AG04450 (cell line): ENCODE data around the gene POC1B. TPM values are rescaled to one million over a fixed set of nuclear protein-coding genes. Genes with fewer than 3 reads are reported as not detected.

ENCODE experiments used
- CTCF ChIA-PET: fragments of 300-600, 350-600 bp; formaldehyde crosslinking; extraction: SDS; loops from one replicate; lab custom pipeline; 2022; ENCODE audit warnings: antibody characterized with exemption, inconsistent platforms; lab: Charles Lee
- POLR2A ChIA-PET: fragments of 350-600 bp; formaldehyde crosslinking; extraction: SDS; loops from one replicate; lab custom pipeline; 2021; ENCODE audit warnings: antibody characterized with exemption, inconsistent platforms; lab: Yijun Ruan, JAX
- DNase-seq: peaks from one replicate; pipeline ENCODE4 v3.0.0-alpha.2; 2011; ENCODE audit warnings: low read depth, low spot score
- H3K27ac ChIP-seq: one replicate; pipeline ENCODE4 v1.5.1; 2012; ENCODE audit warnings: low read depth, low read length, control low read depth
- H3K27me3 ChIP-seq: one replicate; pipeline ENCODE4 v1.6.0; 2012; ENCODE audit warnings: low read length; ENCODE audit not compliant: control insufficient read depth, insufficient read depth
- H3K4me3 ChIP-seq: 2 replicates; pipeline ENCODE4 v1.5.1; 2011; ENCODE audit warnings: mild to moderate bottlenecking, low read depth, low read length, control low read depth
- H3K9me3 ChIP-seq: 2 replicates; pipeline ENCODE4 v1.5.1; 2012; ENCODE audit warnings: low read length; ENCODE audit not compliant: control insufficient read depth, insufficient read depth
- polyA plus RNA-seq: library from polyadenylated mRNA; depleted of rRNA; stranded (reverse); fragments of >200 nt; gene quantifications from 2 replicates; pipeline ENCODE4 v1.2.3, GENCODE V29; 2011
- TF ChIP-seq, protein P1 (sequence below): IDR thresholded peaks from 2 replicates; pipeline ENCODE4 v1.5.1; 2011; ENCODE audit warnings: low read depth, low read length, control low read depth, inconsistent platforms

POC1B gene
- polyA plus RNA-seq, 1 experiment: 11.9 TPM

DNA sequence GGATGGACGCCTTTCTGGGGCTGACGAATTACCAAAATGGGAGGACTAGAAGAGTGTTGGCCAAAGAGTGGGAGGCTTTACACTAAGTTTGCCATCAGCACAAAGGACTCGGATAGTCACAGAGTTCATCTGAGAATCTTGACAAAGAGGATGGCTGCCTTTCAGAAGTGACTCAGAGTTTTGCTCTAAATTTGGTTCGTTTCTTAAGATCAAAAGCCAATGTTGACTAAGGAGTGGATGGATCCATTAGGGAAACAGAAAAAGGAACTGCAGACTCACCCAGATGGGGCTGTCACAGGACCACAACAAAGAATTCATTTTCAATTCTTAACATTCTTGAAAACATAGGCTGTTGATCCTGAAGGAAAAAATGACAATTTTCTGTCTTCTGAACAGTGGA is 92.2 kb downstream of the POC1B start:
- Histone ChIP-seq H3K27ac (no peak overlapping the region), H3K27me3 (no peaks in the 10 kb centered on the region), H3K9me3 (no peaks in the 10 kb centered on the region; the same call in 1 of the 2 replicates), H3K4me3 (no peak overlapping the region)
- TF ChIP-seq, protein P1, sequence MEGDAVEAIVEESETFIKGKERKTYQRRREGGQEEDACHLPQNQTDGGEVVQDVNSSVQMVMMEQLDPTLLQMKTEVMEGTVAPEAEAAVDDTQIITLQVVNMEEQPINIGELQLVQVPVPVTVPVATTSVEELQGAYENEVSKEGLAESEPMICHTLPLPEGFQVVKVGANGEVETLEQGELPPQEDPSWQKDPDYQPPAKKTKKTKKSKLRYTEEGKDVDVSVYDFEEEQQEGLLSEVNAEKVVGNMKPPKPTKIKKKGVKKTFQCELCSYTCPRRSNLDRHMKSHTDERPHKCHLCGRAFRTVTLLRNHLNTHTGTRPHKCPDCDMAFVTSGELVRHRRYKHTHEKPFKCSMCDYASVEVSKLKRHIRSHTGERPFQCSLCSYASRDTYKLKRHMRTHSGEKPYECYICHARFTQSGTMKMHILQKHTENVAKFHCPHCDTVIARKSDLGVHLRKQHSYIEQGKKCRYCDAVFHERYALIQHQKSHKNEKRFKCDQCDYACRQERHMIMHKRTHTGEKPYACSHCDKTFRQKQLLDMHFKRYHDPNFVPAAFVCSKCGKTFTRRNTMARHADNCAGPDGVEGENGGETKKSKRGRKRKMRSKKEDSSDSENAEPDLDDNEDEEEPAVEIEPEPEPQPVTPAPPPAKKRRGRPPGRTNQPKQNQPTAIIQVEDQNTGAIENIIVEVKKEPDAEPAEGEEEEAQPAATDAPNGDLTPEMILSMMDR: no peak
- no peak for DNase-seq
- ChIA-PET CTCF (no interaction called here), POLR2A (no interaction called here)

DNA sequence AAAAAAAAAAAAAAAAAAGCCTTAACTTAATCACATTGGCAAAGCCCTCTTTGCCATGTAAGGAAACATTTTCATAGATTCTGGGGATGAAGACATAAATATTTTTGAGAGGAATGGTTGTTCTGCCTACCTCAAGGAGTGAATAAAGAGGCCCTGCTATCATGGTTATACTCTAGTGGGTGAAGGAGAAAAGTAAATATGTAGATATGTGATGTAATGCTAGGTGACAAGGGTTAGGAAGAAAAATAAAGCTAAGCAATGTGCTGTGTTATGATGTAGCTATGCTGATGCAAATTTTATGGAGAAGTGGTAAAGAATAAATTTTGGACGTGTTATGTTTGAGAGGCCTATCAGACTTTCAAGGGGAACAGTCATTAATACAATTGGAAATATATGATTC is 93.5 kb downstream of the POC1B start:
- H3K4me3 ChIP-seq: no peak overlapping the region
- CTCF ChIA-PET: no interaction called here
- POLR2A ChIA-PET: no interaction called here
- TF ChIP-seq, protein P1: no peak
- H3K9me3 ChIP-seq: no peaks in the 10 kb centered on the region
- DNase-seq: no peak
- no peak overlapping the region for H3K27ac ChIP-seq
- H3K27me3 ChIP-seq: no peaks in the 10 kb centered on the region

DNA sequence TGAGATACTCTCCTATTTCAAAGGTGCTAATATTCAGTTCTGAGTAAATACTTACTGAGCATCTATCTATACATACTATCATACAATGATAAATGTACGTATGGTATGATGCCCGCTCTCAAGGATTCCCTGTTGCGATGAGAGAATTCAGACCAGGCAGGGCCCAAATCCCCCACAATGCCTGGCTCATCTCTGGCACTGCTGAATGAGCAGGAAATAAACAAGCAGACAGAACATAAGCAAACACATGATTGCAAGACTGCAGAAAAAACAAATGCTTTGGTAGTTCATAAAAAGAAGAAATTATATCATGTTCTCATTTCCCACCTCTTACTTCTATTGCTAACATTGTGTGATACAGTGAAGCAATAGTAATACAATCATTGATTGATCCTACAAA is 96.3 kb downstream of the POC1B start:
- POLR2A ChIA-PET: no interaction called here
- H3K27ac ChIP-seq: no peak overlapping the region
- H3K9me3 ChIP-seq: no peaks in the 10 kb centered on the region
- DNase-seq: no peak
- CTCF ChIA-PET: interaction anchor here (1.2 kb wide), 1 partner anchor 11 kb away, joined by 4 read pairs; no protein-coding TSS in a partner anchor
- TF ChIP-seq, protein P1: no peak
- no peak overlapping the region for H3K4me3 ChIP-seq
- H3K27me3 ChIP-seq: no peaks in the 10 kb centered on the region

DNA sequence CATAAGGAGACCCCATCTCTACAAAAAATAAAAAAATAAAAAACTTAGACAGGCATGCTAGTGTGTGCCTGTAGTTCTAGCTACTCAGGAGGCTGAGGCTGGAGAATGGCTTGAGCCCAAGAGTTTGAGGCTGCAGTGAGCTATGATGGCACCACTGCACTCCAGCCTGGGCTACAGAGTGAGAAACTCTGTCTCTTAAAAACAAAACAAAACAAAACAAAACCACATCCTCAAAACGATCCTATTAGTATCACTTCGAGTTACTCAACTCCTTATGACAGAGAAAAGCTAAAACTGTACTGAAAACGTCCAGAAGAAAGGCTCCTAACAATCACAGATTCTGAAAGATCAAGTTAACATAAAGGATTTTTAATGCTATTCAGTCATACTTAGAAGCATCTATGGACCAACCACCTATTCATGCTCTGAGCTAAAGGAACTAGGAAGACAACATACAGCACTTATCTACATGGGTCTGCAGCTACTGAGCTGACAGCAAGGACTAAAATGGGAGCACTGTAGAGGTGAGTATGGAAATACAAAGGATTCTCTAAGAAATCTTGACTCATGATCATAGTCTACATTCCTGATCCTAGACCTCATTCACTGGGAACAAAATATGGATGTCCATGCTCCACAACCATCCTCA is 98.2 kb downstream of the POC1B start:
- no peak for DNase-seq
- POLR2A ChIA-PET: no interaction called here

DNA sequence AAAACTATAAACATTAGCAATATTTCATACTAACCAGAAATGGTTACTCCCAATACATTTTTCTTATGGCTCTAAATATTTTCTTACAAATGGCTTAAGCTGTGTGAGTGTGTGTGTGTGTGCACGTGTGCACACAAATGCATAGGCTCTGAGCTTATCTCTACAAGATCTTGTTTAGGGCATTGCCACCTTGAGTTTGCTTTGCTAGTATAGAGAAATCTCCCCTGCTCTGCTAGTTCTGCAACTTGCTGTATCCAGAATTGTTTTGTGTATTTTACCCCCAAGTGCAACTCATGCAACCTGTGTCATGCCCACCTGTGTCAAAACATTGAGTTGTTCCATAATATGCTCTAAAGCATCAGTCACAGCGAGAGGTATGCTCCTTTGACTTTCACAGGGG is 101.0 kb downstream of the POC1B start:
- no peaks in the 10 kb centered on the region for H3K27me3 ChIP-seq
- H3K27ac ChIP-seq: no peak overlapping the region
- ChIA-PET POLR2A (no interaction called here), CTCF (no interaction called here)
- H3K4me3 ChIP-seq: no peak overlapping the region
- TF ChIP-seq, protein P1: no peak
- DNase-seq: no peak
- H3K9me3 ChIP-seq: no peaks in the 10 kb centered on the region

More for the DNA sequence above, 98.2 kb downstream of the POC1B start:
- Histone ChIP-seq H3K9me3 (no peaks in the 10 kb centered on the region), H3K27ac (no peak overlapping the region), H3K4me3 (no peak overlapping the region), H3K27me3 (no peaks in the 10 kb centered on the region)
- CTCF ChIA-PET: no interaction called here
- TF ChIP-seq, protein P1: no peak
